ENCODE measurements around the gene CNGA3. TPM values are rescaled to one million over a fixed set of nuclear protein-coding genes. Genes with fewer than 3 reads are reported as not detected.

Gene CNGA3
- total RNA-seq, 1 experiment from 2014 or later: not detected

- WGBS (ENCODE audit: extremely low coverage, insufficient read length, low lambda C conversion rate): no CpG with 5 or more reads among the region's 6 CpGs
- DNase-seq: no peak
- Histone ChIP-seq H2AFZ (ENCODE audit: low read length) (no peak overlapping the region), H2BK15ac (ENCODE audit: low read depth, low read length) (no peak overlapping the region), H2BK20ac (ENCODE audit: low read depth, low read length, poor library complexity, severe bottlenecking) (no peak overlapping the region), H3K23me2 (ENCODE audit: insufficient read length, low read depth, low read length, poor library complexity, severe bottlenecking) (no peaks in the 10 kb centered on the region), H3K18ac (ENCODE audit: insufficient read length, low read depth, low read length) (no peak overlapping the region), H3K4ac (ENCODE audit: low read depth, low read length) (no peak overlapping the region), H3K4me1 (ENCODE audit: insufficient read depth, low read length) (no peaks in the 10 kb centered on the region), H3K27me3 (ENCODE audit: insufficient read depth, low read length) (no peaks in the 10 kb centered on the region), H2BK12ac (ENCODE audit: insufficient read length, low read depth, low read length) (no peak overlapping the region), H3K9ac (ENCODE audit: extremely low read depth, insufficient read length, low read length) (no peak overlapping the region), H4K8ac (replicated peaks; ENCODE audit: insufficient read length, low read depth, low read length) (no peak overlapping the region), H4K91ac (ENCODE audit: insufficient read length, low read depth, low read length) (no peak overlapping the region), H3K27ac (ENCODE audit: insufficient read length, low read depth, low read length) (no peak overlapping the region), H3K56ac (ENCODE audit: insufficient read length, low read depth, low read length) (no peak overlapping the region), H3K23ac (ENCODE audit: insufficient read length, low read depth, low read length) (no peak overlapping the region), H3K14ac (ENCODE audit: insufficient read depth, low read length) (no peak overlapping the region), H2BK120ac (ENCODE audit: low read depth, low read length, poor library complexity, severe bottlenecking) (no peak overlapping the region), H2BK5ac (ENCODE audit: insufficient read length, low read length) (no peak overlapping the region), H3T11ph (ENCODE audit: low read length) (no peak overlapping the region), H3K79me2 (ENCODE audit: insufficient read depth, low read length) (no peaks in the 10 kb centered on the region), H4K5ac (ENCODE audit: insufficient read length, low read depth, low read length) (no peak overlapping the region), H2AK5ac (ENCODE audit: insufficient read length, low read length) (no peak overlapping the region), H4K20me1 (ENCODE audit: control insufficient read depth, insufficient read depth, insufficient read length) (no peaks in the 10 kb centered on the region), H3K79me1 (ENCODE audit: insufficient read depth, low read depth, low read length, poor library complexity, severe bottlenecking) (no peaks in the 10 kb centered on the region), H3K9me3 (ENCODE audit: control insufficient read depth, low read depth, low read length) (no peaks in the 10 kb centered on the region), H3K4me2 (ENCODE audit: insufficient read depth, insufficient read length, low read length) (no peak overlapping the region)
- Mint-ChIP-seq H3K9me3 (peaks cover 1 to 6% of the 10 kb centered on the region in 2 experiments; a peak in 3 of 5 replicates), H3K27me3 (ENCODE audit: low read depth) (peaks cover 10% of the 10 kb centered on the region), H3K4me3 (no peak overlapping the region), H3K27ac (peak overlapping the region in 1 of 3 experiments; percentile 69; a peak in 1 of 7 replicates), H3K4me1 (peaks cover 9 to 10% of the 10 kb centered on the region in 2 experiments), H3K36me3 (ENCODE audit: insufficient read depth in 1 of 3, low read depth in 3 of 3) (no peaks in the 10 kb centered on the region; a peak in 2 of 7 replicates)
- TF ChIP-seq CTCF (conservative IDR thresholded peaks at IDR 0.05): no peak
Measured at GRCh38 chr2:98395977-98396376, 49.7 kb downstream of the CNGA3 start.
